Measurements from ENCODE around the gene CPVL.

CPVL gene

DNA sequence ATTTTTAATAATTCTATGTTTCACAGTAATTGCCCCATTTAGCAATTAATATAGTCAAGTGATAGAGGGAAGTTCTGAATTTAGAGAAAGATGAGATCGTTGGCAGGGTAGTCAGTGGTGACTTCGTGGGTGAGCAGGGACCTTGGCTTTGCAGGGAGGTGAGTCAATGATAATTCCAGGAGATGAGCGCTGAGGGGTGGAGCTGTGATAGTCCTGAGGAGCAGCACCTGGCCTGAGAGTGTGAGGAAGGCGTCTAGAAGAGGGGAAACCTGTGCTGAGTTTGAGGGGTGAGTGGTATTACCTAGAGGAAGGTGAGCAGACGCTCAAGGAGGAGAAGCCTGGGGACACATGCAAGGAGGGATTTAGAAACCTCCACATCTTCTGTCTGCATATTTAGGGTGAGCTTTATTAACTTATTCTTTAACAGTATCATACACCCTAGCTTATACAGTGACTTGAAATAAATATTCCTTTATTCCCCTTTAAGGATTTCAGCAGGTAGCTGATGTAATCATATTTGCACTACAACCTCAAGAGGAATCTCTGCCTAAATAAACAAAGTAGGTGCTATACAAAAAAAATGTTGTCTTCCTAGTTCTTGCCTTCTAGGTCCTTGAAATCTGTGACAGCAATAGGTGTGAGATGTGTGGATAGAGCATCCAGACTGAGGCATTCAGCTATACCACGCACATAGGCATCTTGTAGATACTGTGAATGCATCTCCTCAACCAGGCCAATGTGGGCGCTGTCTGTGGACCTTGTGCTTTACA lies 186.1 kb downstream of the CPVL start:
- no peak for DNase-seq

- no peak for DNase-seq
These were observed 187.4 kb downstream of the CPVL start for GRCh38 chr7:28958980-28959347.

GRCh38 chr7:28958235-28958979 lies 187.9 kb downstream of the CPVL start, which contains the start of gene TRIL:
TSS of gene TRIL (minus strand) at chr7:28958330. CDS start at chr7:28958046, 284 bp downstream.
- peak; percentile 92 for DNase-seq

DNA sequence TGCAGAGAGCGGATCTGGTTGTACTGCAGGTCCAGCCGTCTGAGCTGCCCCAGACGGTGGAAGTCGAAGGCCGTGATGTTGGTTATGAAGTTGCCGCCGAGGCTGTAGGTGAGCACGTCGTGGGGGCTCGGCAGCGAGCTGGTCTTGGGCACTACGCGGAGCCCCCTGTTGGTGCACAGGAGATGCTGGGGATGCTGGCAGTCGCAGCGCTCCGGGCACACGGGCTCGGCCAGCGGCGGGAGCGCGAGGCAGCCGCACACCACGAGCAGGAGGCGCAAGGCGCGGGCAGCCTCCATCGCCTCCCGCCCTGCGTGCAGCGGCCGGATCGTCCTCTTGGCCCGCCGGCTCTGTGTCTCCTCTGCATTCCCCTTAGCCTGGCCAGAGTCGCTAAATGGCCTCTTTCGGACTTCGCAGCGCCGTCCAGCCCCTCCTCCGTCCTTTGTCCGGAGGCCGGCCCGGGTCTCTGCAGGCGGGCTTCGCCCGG lies 188.5 kb downstream of the CPVL start:
- no peak for DNase-seq

DNA sequence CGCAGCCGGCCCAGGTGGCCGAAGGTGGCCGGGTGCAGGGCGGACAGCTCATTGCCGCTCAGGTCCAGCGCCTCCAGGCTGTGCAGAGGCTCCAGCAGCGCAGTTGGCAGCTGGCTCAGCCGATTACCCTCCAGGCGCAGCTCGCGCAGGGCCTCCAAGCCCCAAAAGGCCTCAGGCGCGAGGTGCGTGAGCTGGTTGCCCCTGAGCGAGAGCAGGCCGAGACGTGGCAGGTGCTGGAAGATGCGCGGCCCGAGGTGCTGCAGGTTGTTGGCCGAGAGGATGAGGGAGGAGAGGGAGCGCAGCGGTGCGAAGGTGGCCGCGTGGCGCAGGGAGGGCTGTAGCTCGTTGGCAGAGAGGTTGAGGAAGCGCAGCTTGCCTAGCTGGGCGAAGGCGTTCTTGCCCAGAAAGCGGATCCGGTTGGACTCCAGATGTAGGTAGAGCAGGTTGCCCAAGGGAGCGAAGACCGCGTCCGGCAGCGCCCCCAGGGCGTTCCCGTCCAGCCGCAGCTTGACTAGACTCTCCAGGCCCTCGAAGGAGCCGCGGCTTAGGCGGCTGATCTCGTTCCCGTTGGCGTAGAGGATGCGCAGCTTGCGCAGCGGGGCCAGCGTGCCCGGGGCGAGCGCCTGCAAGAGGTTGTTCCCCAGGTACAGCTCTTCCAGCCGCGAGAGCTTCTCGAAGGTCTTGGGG lies 189.1 kb downstream of the CPVL start:
- DNase-seq = peak; percentile 55

- peak; percentile 76 for DNase-seq
These were observed 189.7 kb downstream of the CPVL start for GRCh38 chr7:28956608-28957063.

DNA sequence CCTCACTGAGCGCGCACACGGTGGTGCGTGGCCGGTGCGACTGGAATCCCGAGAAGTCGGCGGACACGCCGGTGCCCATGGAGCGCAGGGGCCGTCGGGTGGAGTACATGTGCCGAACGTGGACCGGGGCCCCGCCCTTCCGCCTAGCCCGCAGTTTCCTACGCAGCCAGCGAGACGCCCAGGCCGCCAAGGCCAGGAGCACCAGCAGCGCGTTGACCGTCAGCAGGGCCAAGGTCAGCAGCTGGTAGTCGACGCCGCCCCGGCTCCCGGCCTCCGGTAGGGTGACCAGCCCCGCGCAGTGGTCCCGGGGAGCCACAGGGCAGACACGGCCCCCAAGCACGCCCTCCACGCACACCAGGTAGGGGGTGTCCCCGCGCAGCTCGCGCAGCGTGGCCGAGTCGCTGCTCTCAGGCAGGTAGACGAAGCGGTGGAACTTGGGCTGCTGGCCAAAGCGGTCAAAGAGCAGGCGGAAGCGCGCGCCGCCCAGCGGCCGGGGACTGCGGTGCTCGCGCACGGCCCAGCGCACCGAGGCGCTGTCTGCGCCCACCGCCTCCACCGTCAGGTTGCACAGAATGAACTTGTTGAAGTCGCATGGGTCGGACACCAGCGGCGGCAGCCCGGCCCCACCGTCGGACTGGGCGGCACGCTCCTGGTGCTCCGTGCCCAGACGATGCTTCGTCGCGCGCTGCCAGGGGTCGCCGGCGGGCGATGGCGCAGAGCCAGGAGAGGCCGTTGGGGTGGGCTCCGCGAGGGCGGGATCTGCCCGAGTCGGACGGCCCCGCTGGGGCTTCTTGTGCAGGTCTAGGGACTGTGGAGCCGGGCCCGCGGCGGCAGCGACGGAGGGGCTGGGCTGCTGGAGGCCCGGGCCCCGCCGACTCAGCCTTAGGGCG lies 190.4 kb downstream of the CPVL start:
- peak; percentile 87 for DNase-seq

GRCh38 chr7:28955356-28955717 lies 191.0 kb downstream of the CPVL start:
- DNase-seq = peak; percentile 25

- no peak for DNase-seq
These were observed 191.4 kb downstream of the CPVL start for GRCh38 chr7:28954946-28955345.

DNA sequence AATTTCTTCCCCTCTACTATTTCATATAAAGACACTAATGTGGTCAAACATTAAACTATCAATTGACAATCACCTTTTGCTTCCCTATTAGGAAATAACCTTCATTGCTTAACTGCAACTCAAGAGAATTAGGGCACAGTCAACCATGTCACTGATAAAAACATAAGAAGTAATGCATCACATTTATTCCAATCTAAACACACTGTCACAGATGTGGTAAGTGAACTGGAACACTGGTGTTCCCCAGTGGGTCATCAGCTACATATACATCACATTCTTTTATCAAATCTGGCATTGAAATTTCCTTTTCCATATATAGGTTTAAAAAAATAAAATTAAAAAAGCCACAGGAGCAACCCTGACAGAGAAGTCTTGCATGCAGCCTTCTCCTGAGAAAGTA lies 191.9 kb downstream of the CPVL start:
- no peak for DNase-seq

- DNase-seq = peak; percentile 55
These were observed 192.7 kb downstream of the CPVL start for GRCh38 chr7:28953633-28954032.

Data from femur (tissue), 1 donor.